ENCODE data around the gene ARRDC4. TPM values are rescaled to one million over a fixed set of nuclear protein-coding genes. Genes with fewer than 3 reads are reported as not detected.
"Not testable (repeated sequence)": the region's sequence is repeated elsewhere in the genome, so short reads cannot be mapped to it uniquely, and the experiment has no call there.

Gene ARRDC4
- total RNA-seq, 1 donor from 2014 or later, result 5.5 TPM

- Mint-ChIP-seq H3K9me3 (ENCODE audit: low read depth) (peaks cover under 1% of the 10 kb centered on the region), H3K27ac (ENCODE audit: unreplicated experiment) (no peak overlapping the region), H3K36me3 (ENCODE audit: low read depth) (no peaks in the 10 kb centered on the region)
Observed at GRCh38 chr15:97981058-97981457, 20.6 kb downstream of the ARRDC4 start.

GRCh38 chr15:97981758-97982157 lies 21.3 kb downstream of the ARRDC4 start:
- Mint-ChIP-seq H3K4me3 (ENCODE audit: unreplicated experiment) (no peak overlapping the region), H3K27ac (ENCODE audit: unreplicated experiment) (no peak overlapping the region), H3K36me3 (ENCODE audit: low read depth) (no peaks in the 10 kb centered on the region), H3K27me3 (ENCODE audit: low read depth) (no peaks in the 10 kb centered on the region), H3K9me3 (ENCODE audit: low read depth) (peaks cover 7% of the 10 kb centered on the region), H3K4me1 (ENCODE audit: low read depth) (peaks cover 22% of the 10 kb centered on the region)
- TF ChIP-seq CTCF (IDR thresholded peaks at IDR 0.05), result no peak
- no peak for DNase-seq (ENCODE audit: low spot score)

More at GRCh38 chr15:97981058-97981457, 20.6 kb downstream of the ARRDC4 start:
- Mint-ChIP-seq H3K27me3 (ENCODE audit: low read depth) (no peaks in the 10 kb centered on the region), H3K4me1 (ENCODE audit: low read depth) (peaks cover 28% of the 10 kb centered on the region), H3K4me3 (ENCODE audit: unreplicated experiment) (no peak overlapping the region)
- DNase-seq (ENCODE audit: low spot score), result no peak
- no peak for TF ChIP-seq CTCF (IDR thresholded peaks at IDR 0.05)

- H3K4me3 Mint-ChIP-seq (ENCODE audit: unreplicated experiment), result no peak overlapping the region
- TF ChIP-seq CTCF (IDR thresholded peaks at IDR 0.05), result no peak
- H3K4me1 Mint-ChIP-seq (ENCODE audit: low read depth), result peaks cover 5% of the 10 kb centered on the region
- no peaks in the 10 kb centered on the region for H3K36me3 Mint-ChIP-seq (ENCODE audit: low read depth)
- H3K27me3 Mint-ChIP-seq (ENCODE audit: low read depth), result no peaks in the 10 kb centered on the region
- H3K27ac Mint-ChIP-seq (ENCODE audit: unreplicated experiment), result no peak overlapping the region
- DNase-seq (ENCODE audit: low spot score), result no peak
- H3K9me3 Mint-ChIP-seq (ENCODE audit: low read depth), result peaks cover 7% of the 10 kb centered on the region
Observed at GRCh38 chr15:97984157-97984556, 23.7 kb downstream of the ARRDC4 start.

GRCh38 chr15:97985979-97986378 lies 25.5 kb downstream of the ARRDC4 start:
- DNase-seq (ENCODE audit: low spot score); H3K4me3 Mint-ChIP-seq (ENCODE audit: unreplicated experiment); H3K27me3 Mint-ChIP-seq (ENCODE audit: low read depth); H3K27ac Mint-ChIP-seq (ENCODE audit: unreplicated experiment); H3K4me1 Mint-ChIP-seq (ENCODE audit: low read depth); H3K36me3 Mint-ChIP-seq (ENCODE audit: low read depth); H3K9me3 Mint-ChIP-seq (ENCODE audit: low read depth): not testable (repeated sequence)

- Mint-ChIP-seq H3K4me3 (ENCODE audit: unreplicated experiment) (no peak overlapping the region), H3K36me3 (ENCODE audit: low read depth) (no peaks in the 10 kb centered on the region), H3K4me1 (ENCODE audit: low read depth) (no peaks in the 10 kb centered on the region), H3K27me3 (ENCODE audit: low read depth) (no peaks in the 10 kb centered on the region), H3K27ac (ENCODE audit: unreplicated experiment) (no peak overlapping the region), H3K9me3 (ENCODE audit: low read depth) (peaks cover 7% of the 10 kb centered on the region)
- no peak for DNase-seq (ENCODE audit: low spot score)
- TF ChIP-seq CTCF (IDR thresholded peaks at IDR 0.05), result no peak
Observed at GRCh38 chr15:97986781-97987180, 26.3 kb downstream of the ARRDC4 start.

GRCh38 chr15:97989299-97989698 lies 28.8 kb downstream of the ARRDC4 start:
- H3K27me3 Mint-ChIP-seq (ENCODE audit: low read depth), result no peaks in the 10 kb centered on the region
- no peak overlapping the region for H3K4me3 Mint-ChIP-seq (ENCODE audit: unreplicated experiment)
- H3K36me3 Mint-ChIP-seq (ENCODE audit: low read depth), result no peaks in the 10 kb centered on the region
- no peak overlapping the region for H3K27ac Mint-ChIP-seq (ENCODE audit: unreplicated experiment)
- H3K4me1 Mint-ChIP-seq (ENCODE audit: low read depth), result peaks cover 2% of the 10 kb centered on the region
- peaks cover 7% of the 10 kb centered on the region for H3K9me3 Mint-ChIP-seq (ENCODE audit: low read depth)
- DNase-seq (ENCODE audit: low spot score), result no peak
- no peak for TF ChIP-seq CTCF (IDR thresholded peaks at IDR 0.05)
